Activated CD8-positive, alpha-beta T cell treated with anti-CD3 and anti-CD28 coated beads for 36 hours (primary cell): ENCODE results near the gene WDR59. TPM values are rescaled to one million over a fixed set of nuclear protein-coding genes. Genes with fewer than 3 reads are reported as not detected.

Experiments
- ATAC-seq: fragments of 200-7000 bp; cut with Tn5 transposase; one replicate; pipeline ENCODE4 v1.10.0; 2021; ENCODE audit warnings: mild to moderate bottlenecking, moderate library complexity
- CTCF ChIA-PET: fragments of 350-600 bp; sonication (Branson Sonifier 250); formaldehyde crosslinking; loops from one replicate; lab custom pipeline; 2021; ENCODE audit warnings: antibody characterized with exemption; lab: Charles Lee
- POLR2A ChIA-PET: fragments of 350-600 bp; sonication (Branson Sonifier 250); formaldehyde crosslinking; loops from one replicate; lab custom pipeline; 2021; ENCODE audit warnings: antibody characterized with exemption; lab: Charles Lee
- DNase-seq: peaks from one replicate; pipeline ENCODE4 v3.0.0-alpha.2; 2020
- H3K27ac Mint-ChIP-seq: one replicate; pipeline ENCODE4 v1.8.0; 2021; ENCODE audit warnings: mild to moderate bottlenecking, mixed read lengths
- H3K27me3 Mint-ChIP-seq: one replicate; pipeline ENCODE4 v1.8.0; 2021; ENCODE audit warnings: mixed read lengths
- H3K36me3 Mint-ChIP-seq: one replicate; pipeline ENCODE4 v1.8.0; 2021; ENCODE audit warnings: low read depth, mixed read lengths
- H3K4me1 Mint-ChIP-seq: one replicate; pipeline ENCODE4 v1.8.0; 2021; ENCODE audit warnings: low read depth, mixed read lengths
- H3K4me3 Mint-ChIP-seq: one replicate; pipeline ENCODE4 v1.8.0; 2021; ENCODE audit warnings: mild to moderate bottlenecking, moderate library complexity, mixed read lengths
- H3K9me3 Mint-ChIP-seq: one replicate; pipeline ENCODE4 v1.8.0; 2021; ENCODE audit warnings: mixed read lengths
- CTCF ChIP-seq: fragments of 200-600 bp; IDR thresholded peaks from one replicate; pipeline ENCODE4 v1.8.0; 2022; ENCODE audit warnings: antibody characterized with exemption, mild to moderate bottlenecking
- intact Hi-C: fragments of 100-400 bp; cut with micrococcal nuclease; formaldehyde crosslinking; loops from one replicate; pipeline ENCODE4 v1.10.0; 2022
- total RNA-seq, 2 experiments: library from RNA; stranded (reverse); gene quantifications; one replicate each; pipeline ENCODE4 v1.2.3, GENCODE V29; 2021

The WDR59 gene
- 10 to 100 TPM; 59.1 to 68.1 TPM for total RNA-seq

GRCh38 chr16:74984529-74985296 lies at the start of gene WDR59:
WDR59 (minus strand) TSS chr16:74985123; CDS start chr16:74985017, 106 bp downstream.
- DNase-seq (peak; percentile 100), ATAC-seq (peak; percentile 99)
- no peak for TF ChIP-seq CTCF
- POLR2A ChIA-PET = interaction anchor here (0.6 to 1.7 kb wide), 6 partner anchors 14 to 127 kb away, joined by 3 to 9 read pairs (median 4); partner anchors contain the start of gene ZNRF1
- H3K27ac Mint-ChIP-seq = peak within 1 kb of the TSS; percentile 91
- H3K9me3 Mint-ChIP-seq = no peaks in the 10 kb centered on the region
- intact Hi-C loops = loop anchor here (2.0 kb wide), 1 partner anchor 14 kb away; the partner anchor contains the start of gene ZNRF1
- peak within 1 kb of the TSS; percentile 86 for H3K4me3 Mint-ChIP-seq
- peaks cover 21% of the 10 kb centered on the region for H3K4me1 Mint-ChIP-seq
- CTCF ChIA-PET = interaction anchor here (0.8 to 4.6 kb wide), 4 partner anchors 9 to 127 kb away, joined by 3 to 34 read pairs (median 20); partner anchors contain the start of gene ZNRF1
- H3K36me3 Mint-ChIP-seq = peaks cover 4% of the 10 kb centered on the region
- no peaks in the 10 kb centered on the region for H3K27me3 Mint-ChIP-seq

GRCh38 chr16:75032655-75033054 lies 47.7 kb upstream of the WDR59 start:
- ChIA-PET CTCF (no interaction called here), POLR2A (no interaction called here)
- peaks cover 3% of the 10 kb centered on the region for H3K36me3 Mint-ChIP-seq
- peaks cover 3% of the 10 kb centered on the region for H3K9me3 Mint-ChIP-seq
- no peak for DNase-seq
- intact Hi-C loops = no loop called here
- H3K27ac Mint-ChIP-seq = no peak overlapping the region
- no peak for ATAC-seq
- H3K4me3 Mint-ChIP-seq = no peak overlapping the region
- H3K27me3 Mint-ChIP-seq = no peaks in the 10 kb centered on the region
- no peak for TF ChIP-seq CTCF
- no peaks in the 10 kb centered on the region for H3K4me1 Mint-ChIP-seq

GRCh38 chr16:75029854-75030253 lies 44.9 kb upstream of the WDR59 start:
- POLR2A ChIA-PET = no interaction called here
- CTCF ChIA-PET = interaction anchor here (0.9 kb wide), 1 partner anchor 33 kb away, joined by 3 read pairs; no protein-coding TSS in a partner anchor
- intact Hi-C loops = no loop called here
- no peaks in the 10 kb centered on the region for H3K36me3 Mint-ChIP-seq
- H3K27ac Mint-ChIP-seq = no peak overlapping the region
- ATAC-seq (no peak), DNase-seq (no peak)
- no peak overlapping the region for H3K4me3 Mint-ChIP-seq
- no peak for TF ChIP-seq CTCF
- H3K27me3 Mint-ChIP-seq = no peaks in the 10 kb centered on the region
- H3K9me3 Mint-ChIP-seq = no peaks in the 10 kb centered on the region
- H3K4me1 Mint-ChIP-seq = peaks cover 6% of the 10 kb centered on the region

- Mint-ChIP-seq H3K36me3 (no peaks in the 10 kb centered on the region), H3K4me1 (peaks cover 14% of the 10 kb centered on the region), H3K4me3 (no peak overlapping the region), H3K27me3 (no peaks in the 10 kb centered on the region), H3K9me3 (no peaks in the 10 kb centered on the region), H3K27ac (no peak overlapping the region)
- POLR2A ChIA-PET = no interaction called here
- CTCF ChIA-PET = interaction anchor here (1.2 kb wide), 1 partner anchor 83 kb away, joined by 4 read pairs; no protein-coding TSS in a partner anchor
- TF ChIP-seq CTCF = no peak
- intact Hi-C loops = no loop called here
- ATAC-seq = no peak
- no peak for DNase-seq
These were observed 43.7 kb upstream of the WDR59 start for GRCh38 chr16:75028544-75029135.
